ENCODE results near the gene SOD1. TPM values are rescaled to one million over a fixed set of nuclear protein-coding genes. Genes with fewer than 3 reads are reported as not detected.

The SOD1 gene
- total and polyA plus RNA-seq, 2 donors (not counting 3 experiments of a cell fraction or from before 2014, with no cell fraction given) = 198 to 268 TPM

DNA sequence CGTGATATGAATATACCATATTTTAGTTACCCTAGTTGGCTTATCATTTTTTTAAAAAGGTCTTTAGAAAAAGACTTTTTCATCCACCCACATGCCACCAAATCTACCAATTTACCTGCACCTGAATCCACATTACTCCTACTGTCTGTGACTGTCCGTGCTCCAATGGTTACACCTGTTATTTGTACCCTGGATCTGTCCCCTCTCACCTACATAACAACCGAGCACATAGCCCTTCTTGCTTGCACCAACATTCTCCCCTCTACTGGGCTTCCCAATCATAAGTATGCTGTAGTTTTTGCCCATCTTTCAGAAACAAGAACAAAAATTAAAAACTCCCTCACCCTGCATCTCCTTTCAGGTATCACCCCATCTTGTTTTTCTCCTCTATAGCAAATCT, 17.6 kb downstream of the SOD1 start:
- Histone ChIP-seq H3K9me1 (replicated peaks; ENCODE audit: control insufficient read depth, extremely low read depth, insufficient read depth, low read length) (no peaks in the 10 kb centered on the region), H3K9ac (replicated peaks; ENCODE audit: extremely low read depth, insufficient read depth, low read length) (no peak overlapping the region), H3K36me3 (ENCODE audit: control insufficient read depth in 2 of 2, extremely low read depth in 1 of 2, insufficient read depth in 2 of 2, low read length in 2 of 2) (peaks cover 0 to 3% of the 10 kb centered on the region in 2 experiments), H2AFZ (ENCODE audit: low read depth, low read length) (no peak overlapping the region), H3K27ac (ENCODE audit: insufficient read depth, low read depth, low read length) (no peak overlapping the region), H3K4me2 (ENCODE audit: insufficient read depth, low read length) (no peak overlapping the region), H3K4me1 (ENCODE audit: control insufficient read depth, extremely low read depth, insufficient read depth, low read length) (no peaks in the 10 kb centered on the region), H3K9me3 (replicated peaks; ENCODE audit: control insufficient read depth, insufficient read depth, low read length) (no peaks in the 10 kb centered on the region), H4K20me1 (replicated peaks; ENCODE audit: control insufficient read depth, extremely low read depth, insufficient read depth, low read length) (no peaks in the 10 kb centered on the region), H3K79me2 (ENCODE audit: control insufficient read depth, insufficient read depth, low read length) (no peaks in the 10 kb centered on the region), H3K4me3 (replicated peaks in 1 of 3; ENCODE audit: insufficient read depth in 1 of 3, low read depth in 1 of 3, low read length in 3 of 3) (no peak overlapping the region), H3K27me3 (ENCODE audit: control insufficient read depth in 2 of 2, insufficient read depth in 2 of 2, low read length in 2 of 2) (no peaks in the 10 kb centered on the region)
- dilution Hi-C loops (cut with MboI; ENCODE audit: extremely low pct_ligation_motif_present, low sequenced_read_pairs) = no loop called here
- POLR2A ChIA-PET = no interaction called here
- no TSS peak for BruUV-seq (replicated peaks)
- CTCF ChIA-PET = no interaction called here
- no peak for FAIRE-seq
- no peak for DNase-seq (ENCODE audit: low read depth, low spot score)
- TF ChIP-seq FOS (IDR thresholded peaks at IDR 0.05; ENCODE audit: borderline replicate concordance, insufficient read depth, low read length) (no peak), POLR2AphosphoS5 (IDR thresholded peaks at IDR 0.05; ENCODE audit: insufficient read depth, low read depth, low read length) (no peak), MYC (IDR thresholded peaks at IDR 0.05; ENCODE audit: low read depth, low read length) (no peak), GATA2 (IDR thresholded peaks at IDR 0.05; ENCODE audit: insufficient read depth, insufficient read length, low read depth, low read length) (no peak), EZH2 (IDR thresholded peaks at IDR 0.05; ENCODE audit: borderline replicate concordance, low read depth, low read length, severe bottlenecking) (no peak), POLR2A (IDR thresholded peaks at IDR 0.05; ENCODE audit: low read depth, low read length) (no peak), JUN (IDR thresholded peaks at IDR 0.05; ENCODE audit: borderline replicate concordance, insufficient read depth, insufficient read length, low read depth) (no peak)
- TF ChIP-seq, protein P1, sequence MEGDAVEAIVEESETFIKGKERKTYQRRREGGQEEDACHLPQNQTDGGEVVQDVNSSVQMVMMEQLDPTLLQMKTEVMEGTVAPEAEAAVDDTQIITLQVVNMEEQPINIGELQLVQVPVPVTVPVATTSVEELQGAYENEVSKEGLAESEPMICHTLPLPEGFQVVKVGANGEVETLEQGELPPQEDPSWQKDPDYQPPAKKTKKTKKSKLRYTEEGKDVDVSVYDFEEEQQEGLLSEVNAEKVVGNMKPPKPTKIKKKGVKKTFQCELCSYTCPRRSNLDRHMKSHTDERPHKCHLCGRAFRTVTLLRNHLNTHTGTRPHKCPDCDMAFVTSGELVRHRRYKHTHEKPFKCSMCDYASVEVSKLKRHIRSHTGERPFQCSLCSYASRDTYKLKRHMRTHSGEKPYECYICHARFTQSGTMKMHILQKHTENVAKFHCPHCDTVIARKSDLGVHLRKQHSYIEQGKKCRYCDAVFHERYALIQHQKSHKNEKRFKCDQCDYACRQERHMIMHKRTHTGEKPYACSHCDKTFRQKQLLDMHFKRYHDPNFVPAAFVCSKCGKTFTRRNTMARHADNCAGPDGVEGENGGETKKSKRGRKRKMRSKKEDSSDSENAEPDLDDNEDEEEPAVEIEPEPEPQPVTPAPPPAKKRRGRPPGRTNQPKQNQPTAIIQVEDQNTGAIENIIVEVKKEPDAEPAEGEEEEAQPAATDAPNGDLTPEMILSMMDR (IDR thresholded peaks at IDR 0.05; ENCODE audit: extremely low read depth in 1 of 2, insufficient read depth in 1 of 2, low read depth in 1 of 2, low read length in 2 of 2) = no peak
- TF ChIP-seq, protein P2, sequence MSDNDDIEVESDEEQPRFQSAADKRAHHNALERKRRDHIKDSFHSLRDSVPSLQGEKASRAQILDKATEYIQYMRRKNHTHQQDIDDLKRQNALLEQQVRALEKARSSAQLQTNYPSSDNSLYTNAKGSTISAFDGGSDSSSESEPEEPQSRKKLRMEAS (IDR thresholded peaks at IDR 0.05; ENCODE audit: insufficient read depth, insufficient read length) = no peak
- intact Hi-C loops (cut with micrococcal nuclease) = no loop called here

Measured in endothelial cell of umbilical vein (primary cell).